Measurements from ENCODE around the gene ARHGEF3.
A peak's percentile ranks its signal among the peaks of the same experiment; 100 is the strongest.

Gene ARHGEF3

GRCh38 chr3:56682462-56683121 is 119.2 kb downstream of the ARHGEF3 start:
- peak; percentile 61 for DNase-seq (ENCODE audit: low read depth)

- DNase-seq (ENCODE audit: low read depth): no peak
Measured at GRCh38 chr3:56681984-56682461, 119.7 kb downstream of the ARHGEF3 start.

DNA sequence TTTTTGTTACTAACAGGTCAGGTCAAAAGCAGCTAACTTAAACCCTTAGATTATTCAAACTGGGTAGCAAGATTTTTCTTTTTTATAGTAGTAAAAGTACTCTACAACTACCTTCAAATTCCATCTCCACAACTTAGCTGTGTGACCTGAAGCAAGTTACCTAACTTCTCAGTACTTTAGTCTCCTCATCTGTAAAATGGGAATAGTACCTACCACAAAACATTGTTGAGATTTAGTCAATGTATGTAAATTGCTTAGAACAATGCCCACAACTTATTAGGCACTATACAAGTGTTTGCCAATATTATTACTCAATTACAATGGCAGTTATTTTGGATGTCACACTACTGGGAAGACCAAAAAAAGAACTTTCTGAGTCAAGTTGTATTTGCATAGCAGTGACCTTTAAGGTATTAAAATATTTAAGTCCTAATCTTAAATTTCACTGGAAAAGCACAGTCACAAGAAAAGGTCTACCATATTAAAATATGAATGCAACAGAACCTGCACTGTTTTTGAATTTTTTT is 121.6 kb downstream of the ARHGEF3 start:
- no peak for DNase-seq (ENCODE audit: low read depth)

Data from CMK (cell line).